HUES64 (cell line): Measurements from ENCODE around the gene DOCK4.

Experiments used
- H3K27ac ChIP-seq: 2 replicates; pipeline ENCODE4 v1.7.0; 2013; ENCODE audit warnings: low read depth, low read length, inconsistent platforms
- H3K27me3 ChIP-seq: 2 replicates; pipeline ENCODE4 v1.6.1; 2013; ENCODE audit warnings: mild to moderate bottlenecking, low read length; ENCODE audit not compliant: insufficient read depth
- H3K36me3 ChIP-seq: 2 replicates; pipeline ENCODE4 v1.6.1; 2013; ENCODE audit warnings: mild to moderate bottlenecking, low read length; ENCODE audit not compliant: insufficient read depth
- H3K4me1 ChIP-seq: 2 replicates; pipeline ENCODE4 v1.6.1; 2013; ENCODE audit warnings: mild to moderate bottlenecking, low read length, moderate library complexity; ENCODE audit not compliant: insufficient read depth
- H3K4me3 ChIP-seq: 2 replicates; pipeline ENCODE4 v1.5.1; 2013; ENCODE audit warnings: mild to moderate bottlenecking, low read length, moderate library complexity
- H3K9ac ChIP-seq: 2 replicates; pipeline ENCODE4 v1.6.1; 2013; ENCODE audit warnings: mild to moderate bottlenecking, low read depth, low read length
- H3K9me3 ChIP-seq: 2 replicates; pipeline ENCODE4 v1.6.1; 2013; ENCODE audit warnings: low read depth, low read length; ENCODE audit not compliant: insufficient read depth
- WGBS: fragments of 150-250, 120-280 bp; methylation state at CpG from one replicate; pipeline ENCODE4 v1.1.7; 2013; ENCODE audit warnings: missing lambda C conversion rate; 5-methylcytosine and 5-hydroxymethylcytosine counted together

Gene DOCK4

GRCh38 chr7:112104120-112104519 is 102.1 kb downstream of the DOCK4 start:
- no peak overlapping the region for H3K27ac ChIP-seq
- no peak overlapping the region for H3K4me3 ChIP-seq
- WGBS = 89% methylated on average over 2 of the region's 2 CpGs

GRCh38 chr7:112103246-112103645 is 103.0 kb downstream of the DOCK4 start:
- Histone ChIP-seq H3K4me1 (peaks cover 12% of the 10 kb centered on the region; the same call in 1 of the 2 replicates), H3K36me3 (no peaks in the 10 kb centered on the region), H3K4me3 (no peak overlapping the region), H3K9me3 (no peaks in the 10 kb centered on the region), H3K27me3 (no peaks in the 10 kb centered on the region), H3K27ac (no peak overlapping the region; the same call in 1 of the 2 replicates), H3K9ac (no peak overlapping the region)
- WGBS = 99% methylated on average over 2 of the region's 2 CpGs

More at GRCh38 chr7:112104120-112104519, 102.1 kb downstream of the DOCK4 start:
- peaks cover 12% of the 10 kb centered on the region; the same call in 1 of the 2 replicates for H3K4me1 ChIP-seq
- H3K9ac ChIP-seq = no peak overlapping the region
- no peaks in the 10 kb centered on the region for H3K9me3 ChIP-seq
- H3K36me3 ChIP-seq = no peaks in the 10 kb centered on the region
- H3K27me3 ChIP-seq = no peaks in the 10 kb centered on the region

- peaks cover 8% of the 10 kb centered on the region; the same call in 1 of the 2 replicates for H3K4me1 ChIP-seq
- H3K9ac ChIP-seq = no peak overlapping the region
- 96% methylated on average over 8 of the region's 8 CpGs for WGBS
- no peaks in the 10 kb centered on the region for H3K36me3 ChIP-seq
- no peaks in the 10 kb centered on the region for H3K9me3 ChIP-seq
- no peaks in the 10 kb centered on the region for H3K27me3 ChIP-seq
- no peak overlapping the region for H3K4me3 ChIP-seq
- no peak overlapping the region for H3K27ac ChIP-seq
Observed at GRCh38 chr7:112101201-112101846, 104.9 kb downstream of the DOCK4 start.

GRCh38 chr7:112097524-112097923 is 108.7 kb downstream of the DOCK4 start:
- WGBS = 80% methylated on average over 1 of the region's 1 CpG
- H3K9ac ChIP-seq = no peak overlapping the region
- no peaks in the 10 kb centered on the region for H3K27me3 ChIP-seq
- no peak overlapping the region for H3K27ac ChIP-seq
- H3K4me1 ChIP-seq = peaks cover under 1% of the 10 kb centered on the region; the same call in 1 of the 2 replicates
- no peaks in the 10 kb centered on the region for H3K9me3 ChIP-seq
- no peaks in the 10 kb centered on the region for H3K36me3 ChIP-seq
- no peak overlapping the region for H3K4me3 ChIP-seq

GRCh38 chr7:112093409-112093808 is 112.8 kb downstream of the DOCK4 start:
- WGBS = 94% methylated on average over 2 of the region's 5 CpGs
- H3K36me3 ChIP-seq = no peaks in the 10 kb centered on the region
- H3K4me1 ChIP-seq = no peaks in the 10 kb centered on the region; the same call in 1 of the 2 replicates
- H3K27me3 ChIP-seq = no peaks in the 10 kb centered on the region
- no peak overlapping the region for H3K4me3 ChIP-seq
- no peak overlapping the region for H3K27ac ChIP-seq
- H3K9ac ChIP-seq = no peak overlapping the region
- no peaks in the 10 kb centered on the region for H3K9me3 ChIP-seq

- 94% methylated on average over 4 of the region's 5 CpGs for WGBS
- no peaks in the 10 kb centered on the region for H3K27me3 ChIP-seq
- H3K9ac ChIP-seq = no peak overlapping the region
- H3K9me3 ChIP-seq = no peaks in the 10 kb centered on the region
- H3K36me3 ChIP-seq = no peaks in the 10 kb centered on the region
- no peak overlapping the region for H3K4me3 ChIP-seq
- H3K4me1 ChIP-seq = no peaks in the 10 kb centered on the region; the same call in 1 of the 2 replicates
- no peak overlapping the region for H3K27ac ChIP-seq
Observed at GRCh38 chr7:112092709-112093395, 113.3 kb downstream of the DOCK4 start.

GRCh38 chr7:112092306-112092705 is 113.9 kb downstream of the DOCK4 start:
- Histone ChIP-seq H3K27me3 (no peaks in the 10 kb centered on the region), H3K9ac (no peak overlapping the region), H3K4me1 (no peaks in the 10 kb centered on the region; the same call in 1 of the 2 replicates), H3K36me3 (no peaks in the 10 kb centered on the region), H3K4me3 (no peak overlapping the region), H3K27ac (no peak overlapping the region), H3K9me3 (no peaks in the 10 kb centered on the region)
- 87% methylated on average over 8 of the region's 8 CpGs for WGBS

- H3K9ac ChIP-seq = no peak overlapping the region
- no peak overlapping the region for H3K4me3 ChIP-seq
- no peaks in the 10 kb centered on the region for H3K27me3 ChIP-seq
- no peaks in the 10 kb centered on the region; the same call in 1 of the 2 replicates for H3K4me1 ChIP-seq
- 90% methylated on average over 3 of the region's 3 CpGs for WGBS
- H3K27ac ChIP-seq = no peak overlapping the region
- H3K36me3 ChIP-seq = no peaks in the 10 kb centered on the region
- no peaks in the 10 kb centered on the region for H3K9me3 ChIP-seq
Observed at GRCh38 chr7:112091768-112092167, 114.4 kb downstream of the DOCK4 start.

- Histone ChIP-seq H3K4me3 (no peak overlapping the region), H3K27me3 (no peaks in the 10 kb centered on the region), H3K9ac (no peak overlapping the region), H3K27ac (no peak overlapping the region), H3K4me1 (no peaks in the 10 kb centered on the region; the same call in 1 of the 2 replicates), H3K36me3 (no peaks in the 10 kb centered on the region), H3K9me3 (no peaks in the 10 kb centered on the region)
- WGBS = 91% methylated on average over 4 of the region's 4 CpGs
Observed at GRCh38 chr7:112089551-112089950, 116.6 kb downstream of the DOCK4 start.

GRCh38 chr7:112088484-112089016 is 117.6 kb downstream of the DOCK4 start:
- Histone ChIP-seq H3K4me1 (no peaks in the 10 kb centered on the region; the same call in 1 of the 2 replicates), H3K4me3 (no peak overlapping the region), H3K9ac (no peak overlapping the region), H3K27ac (no peak overlapping the region), H3K9me3 (no peaks in the 10 kb centered on the region), H3K36me3 (no peaks in the 10 kb centered on the region), H3K27me3 (no peaks in the 10 kb centered on the region)
- 86% methylated on average over 3 of the region's 4 CpGs for WGBS

GRCh38 chr7:112086496-112087254 is 119.5 kb downstream of the DOCK4 start:
- H3K9ac ChIP-seq = no peak overlapping the region
- no peaks in the 10 kb centered on the region for H3K9me3 ChIP-seq
- H3K27ac ChIP-seq = no peak overlapping the region
- no peaks in the 10 kb centered on the region for H3K27me3 ChIP-seq
- H3K36me3 ChIP-seq = no peaks in the 10 kb centered on the region
- peaks cover 9% of the 10 kb centered on the region for H3K4me1 ChIP-seq
- 95% methylated on average over 3 of the region's 3 CpGs for WGBS
- H3K4me3 ChIP-seq = no peak overlapping the region
